GM23248 (cell line): ENCODE data around the gene EIF4E.

Experiments
- EZH2 ChIP-seq: fragments of 200-600 bp; sonication (generic); IDR thresholded peaks from 2 replicates; pipeline ENCODE4 v1.6.1; 2018; ENCODE audit warnings: antibody characterized with exemption, mild to moderate bottlenecking; ENCODE audit not compliant: insufficient read depth, poor library complexity, severe bottlenecking
- EZH2phosphoT487 ChIP-seq: fragments of 200-600 bp; sonication (generic); IDR thresholded peaks from 2 replicates; pipeline ENCODE4 v1.6.1; 2018; ENCODE audit warnings: antibody characterized with exemption, moderate library complexity, mild to moderate bottlenecking, low read depth; ENCODE audit not compliant: insufficient read depth

DNA sequence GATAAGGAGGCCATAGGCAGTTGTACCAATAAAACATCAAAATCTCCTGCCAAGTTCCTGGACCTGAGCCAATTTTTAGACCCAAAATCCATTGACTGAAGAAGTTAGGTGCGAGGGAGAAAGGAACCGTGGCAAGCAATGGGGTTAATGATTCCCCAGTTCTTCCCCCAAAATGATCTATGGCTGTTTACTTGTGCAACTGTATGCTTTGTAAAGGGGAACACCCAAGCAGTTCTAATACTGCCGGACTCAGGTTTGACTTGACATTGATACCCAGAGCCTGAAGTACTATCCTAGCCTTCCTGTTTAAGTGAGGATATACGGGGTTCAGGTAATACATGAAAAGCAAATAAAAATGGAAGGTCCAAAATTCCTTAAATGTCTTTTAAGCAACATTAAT, 6.7 kb upstream of the EIF4E start:
- TF ChIP-seq EZH2phosphoT487 (no peak), EZH2 (no peak)
